Astrocyte (in vitro differentiated cells and primary cell): ENCODE results near the gene DIAPH3. TPM values are rescaled to one million over a fixed set of nuclear protein-coding genes. Genes with fewer than 3 reads are reported as not detected.
"Not testable (repeated sequence)": the region's sequence is repeated elsewhere in the genome, so short reads cannot be mapped to it uniquely, and the experiment has no call there.

ENCODE experiments used
- DNase-seq: peaks from one replicate; pipeline ENCODE4 v3.0.0-alpha.2; 2010; ENCODE audit warnings: low read depth
- FAIRE-seq: peaks from 2 replicates; lab custom pipeline; 2011; peaks lifted over from hg19 to GRCh38; lab: Jason Lieb, UNC
- H2AFZ ChIP-seq: 2 replicates; pipeline ENCODE4 v1.6.0; 2012; ENCODE audit warnings: low read depth, low read length, inconsistent platforms
- H3K27ac ChIP-seq: 2 replicates; pipeline ENCODE4 v1.5.1; 2011; ENCODE audit warnings: low read depth, low read length, inconsistent platforms
- H3K27me3 ChIP-seq: 2 replicates; pipeline ENCODE4 v1.6.0; 2011; ENCODE audit warnings: low read length, inconsistent platforms; ENCODE audit not compliant: insufficient read depth
- H3K36me3 ChIP-seq: 2 replicates; pipeline ENCODE4 v1.5.1; 2011; ENCODE audit warnings: low read length, inconsistent platforms; ENCODE audit not compliant: insufficient read depth
- H3K4me1 ChIP-seq: 2 replicates; pipeline ENCODE4 v1.5.1; 2011; ENCODE audit warnings: low read length, inconsistent platforms; ENCODE audit not compliant: insufficient read depth
- H3K4me2 ChIP-seq: 2 replicates; pipeline ENCODE4 v1.6.0; 2012; ENCODE audit warnings: low read length, inconsistent platforms
- H3K4me3 ChIP-seq: 2 replicates; pipeline ENCODE4 v1.5.1; 2011; ENCODE audit warnings: low read depth, mild to moderate bottlenecking, low read length, inconsistent platforms; ENCODE audit not compliant: insufficient read depth
- H3K79me2 ChIP-seq: 2 replicates; pipeline ENCODE4 v1.6.0; 2012; ENCODE audit warnings: mild to moderate bottlenecking, low read length, inconsistent platforms; ENCODE audit not compliant: insufficient read depth
- H3K9ac ChIP-seq: 2 replicates; pipeline ENCODE4 v1.6.0; 2012; ENCODE audit warnings: mild to moderate bottlenecking, low read length, inconsistent platforms
- H3K9me3 ChIP-seq: 2 replicates; pipeline ENCODE4 v1.5.1; 2012; ENCODE audit warnings: low read depth, mild to moderate bottlenecking, low read length, inconsistent platforms; ENCODE audit not compliant: insufficient read depth
- H4K20me1 ChIP-seq: 2 replicates; pipeline ENCODE4 v1.6.0; 2012; ENCODE audit warnings: low read length, inconsistent platforms; ENCODE audit not compliant: insufficient read depth
- H3K27ac Mint-ChIP-seq: one replicate; pipeline ENCODE4 v1.8.0; 2021; ENCODE audit warnings: mild to moderate bottlenecking, mixed read lengths; ENCODE audit not compliant: unreplicated experiment
- H3K27me3 Mint-ChIP-seq: one replicate; pipeline ENCODE4 v1.8.0; 2021; ENCODE audit warnings: low read depth, mixed read lengths; ENCODE audit not compliant: unreplicated experiment
- H3K36me3 Mint-ChIP-seq: one replicate; pipeline ENCODE4 v1.8.0; 2021; ENCODE audit warnings: low read depth, mixed read lengths; ENCODE audit not compliant: unreplicated experiment
- H3K4me1 Mint-ChIP-seq: one replicate; pipeline ENCODE4 v1.8.0; 2021; ENCODE audit warnings: low read depth, mixed read lengths; ENCODE audit not compliant: unreplicated experiment
- H3K4me3 Mint-ChIP-seq: one replicate; pipeline ENCODE4 v1.8.0; 2021; ENCODE audit warnings: mild to moderate bottlenecking, moderate library complexity, mixed read lengths; ENCODE audit not compliant: unreplicated experiment
- H3K9me3 Mint-ChIP-seq: one replicate; pipeline ENCODE4 v1.8.0; 2021; ENCODE audit warnings: mild to moderate bottlenecking, mixed read lengths; ENCODE audit not compliant: unreplicated experiment
- CTCF ChIP-seq: IDR thresholded peaks from 2 replicates; pipeline ENCODE4 v1.5.1; 2011; ENCODE audit warnings: low read depth, mild to moderate bottlenecking, inconsistent platforms, low read length, moderate library complexity; ENCODE audit not compliant: insufficient read depth
- EZH2 ChIP-seq: IDR thresholded peaks from 2 replicates; pipeline ENCODE4 v1.6.1; 2012; ENCODE audit warnings: mild to moderate bottlenecking, low read length, inconsistent platforms; ENCODE audit not compliant: insufficient read depth
- total RNA-seq: library from RNA; stranded (reverse); gene quantifications from 2 replicates; pipeline ENCODE4 v1.2.1, GENCODE V29; 2021

The DIAPH3 gene
- total RNA-seq, 1 donor from 2014 or later = 19.0 TPM

GRCh38 chr13:60091573-60091972 is 72.2 kb downstream of the DIAPH3 start:
- H3K9ac ChIP-seq = no peak overlapping the region
- H3K27me3 ChIP-seq = no peaks in the 10 kb centered on the region
- no peak overlapping the region for H3K27ac ChIP-seq
- H3K9me3 Mint-ChIP-seq = no peaks in the 10 kb centered on the region
- H3K36me3 ChIP-seq = no peaks in the 10 kb centered on the region
- no peak for DNase-seq
- no peak overlapping the region for H3K4me2 ChIP-seq
- no peak overlapping the region for H3K4me3 ChIP-seq
- H3K27ac Mint-ChIP-seq = no peak overlapping the region
- H3K4me1 Mint-ChIP-seq = no peaks in the 10 kb centered on the region
- H3K36me3 Mint-ChIP-seq = peaks cover 7% of the 10 kb centered on the region
- H3K79me2 ChIP-seq = peaks cover 35% of the 10 kb centered on the region
- H2AFZ ChIP-seq = no peak overlapping the region
- H4K20me1 ChIP-seq = no peaks in the 10 kb centered on the region
- no peaks in the 10 kb centered on the region for H3K27me3 Mint-ChIP-seq
- H3K9me3 ChIP-seq = no peaks in the 10 kb centered on the region
- H3K4me1 ChIP-seq = peaks cover 3% of the 10 kb centered on the region
- TF ChIP-seq EZH2 = no peak
- TF ChIP-seq CTCF = no peak
- H3K4me3 Mint-ChIP-seq = no peak overlapping the region
- no peak for FAIRE-seq

GRCh38 chr13:60090574-60090973 is 73.2 kb downstream of the DIAPH3 start:
- Histone ChIP-seq H3K4me1 (peaks cover 3% of the 10 kb centered on the region), H3K4me3 (no peak overlapping the region), H3K79me2 (peaks cover 33% of the 10 kb centered on the region), H4K20me1 (no peaks in the 10 kb centered on the region), H3K4me2 (no peak overlapping the region), H3K27me3 (no peaks in the 10 kb centered on the region), H3K9me3 (no peaks in the 10 kb centered on the region), H3K9ac (no peak overlapping the region), H2AFZ (no peak overlapping the region), H3K27ac (no peak overlapping the region), H3K36me3 (no peaks in the 10 kb centered on the region)
- Mint-ChIP-seq H3K9me3 (no peaks in the 10 kb centered on the region), H3K4me3 (no peak overlapping the region), H3K27me3 (no peaks in the 10 kb centered on the region), H3K36me3 (peaks cover 7% of the 10 kb centered on the region), H3K4me1 (no peaks in the 10 kb centered on the region), H3K27ac (no peak overlapping the region)
- peak; percentile 52 for DNase-seq
- no peak for TF ChIP-seq EZH2
- FAIRE-seq = peak; percentile 84

GRCh38 chr13:60083780-60084179 is 79.9 kb downstream of the DIAPH3 start:
- H2AFZ ChIP-seq, H3K27ac ChIP-seq, H3K4me3 ChIP-seq, H3K4me1 Mint-ChIP-seq, DNase-seq, H3K9me3 ChIP-seq, H3K27ac Mint-ChIP-seq, H3K9ac ChIP-seq, H3K27me3 Mint-ChIP-seq, H3K36me3 ChIP-seq, FAIRE-seq, H3K4me2 ChIP-seq, H3K9me3 Mint-ChIP-seq, H3K36me3 Mint-ChIP-seq, H3K4me3 Mint-ChIP-seq, H3K27me3 ChIP-seq, H3K4me1 ChIP-seq, H4K20me1 ChIP-seq: not testable (repeated sequence)
- peaks cover 55% of the 10 kb centered on the region for H3K79me2 ChIP-seq
